Heart left ventricle (tissue), 16 donors: ENCODE results near the gene BCAR3. TPM values are rescaled to one million over a fixed set of nuclear protein-coding genes. Genes with fewer than 3 reads are reported as not detected.

ENCODE experiments used
- ATAC-seq, 4 donors: fragments of 200-7000 bp; cut with Tn5 transposase; one replicate each; pipeline ENCODE4 v1.9.1; 2020 to 2022; ENCODE audit warnings: moderate library complexity in 4 of 4, mild to moderate bottlenecking in 3 of 4, moderate number of reproducible peaks in 1 of 4
- DNase-seq, 5 donors: peaks; one replicate each; pipeline ENCODE4 v3.0.0-alpha.2; 2020
- H3K27ac ChIP-seq, 12 donors: fragments of 200-600 bp; sonication (generic) in 4 of 12; one replicate each; pipeline versions ENCODE4 v1.5.0 to v1.8.0; 2016 to 2022; ENCODE audit warnings: mild to moderate bottlenecking in 2 of 12
- H3K27me3 ChIP-seq, 9 donors: fragments of 200-600 bp; sonication (generic) in 2 of 9; one replicate each; pipeline versions ENCODE4 v1.5.1 to v1.8.0; 2016 to 2022; ENCODE audit warnings: mild to moderate bottlenecking in 3 of 9
- H3K36me3 ChIP-seq, 9 donors: fragments of 200-600 bp; sonication (generic) in 2 of 9; one replicate each; pipeline versions ENCODE4 v1.5.0 to v1.8.0; 2018 to 2022; ENCODE audit warnings: mild to moderate bottlenecking in 2 of 9
- H3K4me1 ChIP-seq, 12 donors: fragments of 200-600 bp; sonication (generic) in 4 of 12; one replicate each; pipeline versions ENCODE4 v1.5.0 to v1.8.0; 2016 to 2022; ENCODE audit warnings: mild to moderate bottlenecking in 3 of 12
- H3K4me3 ChIP-seq, 12 donors: fragments of 200-600 bp; sonication (generic) in 4 of 12; one replicate each; pipeline versions ENCODE4 v1.5.0 to v1.8.0; 2017 to 2022; ENCODE audit warnings: mild to moderate bottlenecking in 9 of 12, moderate library complexity in 4 of 12
- H3K9me3 ChIP-seq, 12 donors: fragments of 200-600 bp; sonication (generic) in 4 of 12; one replicate each; pipeline versions ENCODE4 v1.5.0 to v1.8.0; 2016 to 2022; ENCODE audit warnings: mild to moderate bottlenecking in 1 of 12
- POLR2A ChIP-seq, 2 donors: fragments of 450-650 bp; IDR thresholded peaks; one replicate each; pipeline ENCODE4 v1.6.1; 2017; ENCODE audit warnings: antibody characterized with exemption in 2 of 2, mild to moderate bottlenecking in 2 of 2, moderate library complexity in 2 of 2
- WGBS, 4 donors: extraction: QIAGEN DNeasy Blood & Tissue Kit in 2 of 4; methylation state at CpG; one replicate each; pipeline versions ENCODE4 v1.1.5 to v1.1.7; 2013 to 2018; 5-methylcytosine and 5-hydroxymethylcytosine counted together
- intact Hi-C, 10 donors: fragments of 100-400 bp; cut with DNase I; formaldehyde crosslinking; loops; one replicate each; pipeline versions ENCODE4 v1.11.1 to v1.14.2; 2022
- polyA plus RNA-seq, 2 donors: library from polyadenylated mRNA; stranded (reverse); fragments of 200-250 nt; gene quantifications; one replicate each; pipeline ENCODE4 v1.2.3, GENCODE V29; 2013
- total RNA-seq, 9 donors: library from RNA; depleted of rRNA in 2 of 9; stranded (reverse); fragments of >200 nt in 2 of 9; fragmentation: NEBNext Ultra II Directional in 3 of 9; extraction: Animal tissue kit (Norgen Biotek cat#: 25700) in 3 of 9; gene quantifications; one replicate each; pipeline versions ENCODE4 v1.1.0 to v1.2.4, GENCODE V29; 2016 to 2023
- TF ChIP-seq, protein P1 (sequence below), 12 donors: fragments of 200-600 bp; sonication (generic) in 4 of 12; IDR thresholded peaks; one replicate each; pipeline versions ENCODE4 v1.5.0 to v1.8.0; 2018 to 2022; ENCODE audit warnings: antibody characterized with exemption in 12 of 12, mild to moderate bottlenecking in 5 of 12
- donor health status: ischemic (EF 13 %, LVEDD 7.1; RV severe dilation, severe dysfunction).
- donor health status: healthy with polysubstance abuse.
- donor health status: DM: no; HTN: yes; CAD: no.
- donor health status: DM: no; HTN: no; CAD: no.
- donor health status: ischemic (EF 25% LVEDD 6.9; RV normal size, moderate dysfunction).
- donor health status: ischemic (EF 25% LVEDD 5.7; RV mildly dilated, moderate dysfunction).
- donor health status: healthy.
- donor health status: DM: yes; HTN: yes; CAD: no.
- donor health status: ischemic (EF 35%, LVEDD 5.7; RV mildly dilated, moderate dysfunction).
- donor health status: nonischemic (EF 11% LVEDD 7.7; RV severe dilation, severe dysfunction).
- donor health status: DM: yes; HTN: yes; CAD: no.
- donor health status: PGD.
- donor health status: ischemic (EF 29% LVEDD 5.4; RV normal size, mild dysfunction).
- donor health status: nonischemic (EF 23%, LVEDD 6.1; RV moderate dilation, normal function).

Gene BCAR3
- total and polyA plus RNA-seq, 11 donors, result 6.4 to 25.0 (median 12.9) TPM

DNA sequence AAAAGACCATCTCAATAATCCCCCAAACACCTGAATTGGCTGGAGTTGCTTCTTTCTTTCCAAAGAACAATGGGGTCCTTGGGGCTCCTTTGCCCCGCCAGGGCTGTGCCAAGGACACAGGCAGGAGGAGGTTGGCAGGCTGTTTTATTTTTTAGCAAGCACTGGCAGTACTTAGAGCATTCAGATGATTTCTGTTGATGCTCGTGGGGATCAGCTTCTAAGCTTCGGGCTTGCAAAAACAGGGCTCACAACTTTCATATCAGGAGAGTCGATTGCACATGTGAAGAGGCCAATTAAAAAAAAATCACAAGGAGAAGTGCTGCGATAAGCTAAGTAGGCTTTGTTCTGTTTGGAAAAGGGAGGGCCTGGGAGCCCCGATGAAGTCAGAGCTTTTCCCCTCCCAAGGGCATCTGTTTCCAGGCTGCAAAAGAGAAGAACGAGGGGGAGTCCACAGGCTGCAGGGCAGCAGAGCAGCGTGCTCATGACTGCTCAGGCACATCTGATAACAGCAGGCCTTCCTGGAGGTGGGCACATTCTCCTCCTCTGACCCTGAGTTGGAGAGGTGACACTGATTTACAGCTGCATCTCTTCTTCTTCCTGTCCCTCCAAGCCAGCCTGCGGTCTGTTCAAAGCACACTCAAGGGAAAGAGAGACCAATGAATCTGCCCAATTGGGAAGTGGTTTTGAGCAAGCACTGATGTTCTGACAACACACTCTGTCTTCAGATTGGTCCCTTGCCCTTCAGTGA is 27.3 kb upstream of the BCAR3 start:
- DNase-seq (peak in 4 of 5 donors; percentile 44 to 62 (median 55)), ATAC-seq (peak; percentile 87 to 95 (median 89))
- H3K27me3 ChIP-seq, result no peaks in the 10 kb centered on the region
- H3K4me3 ChIP-seq, result no peak overlapping the region
- H3K36me3 ChIP-seq, result no peaks in the 10 kb centered on the region
- H3K4me1 ChIP-seq, result peaks cover 0 to 43% (median 22%) of the 10 kb centered on the region in 12 donors
- intact Hi-C loops, result no loop called here
- H3K27ac ChIP-seq, result peak overlapping the region in 11 of 12 donors; percentile 8 to 63 (median 43)
- H3K9me3 ChIP-seq, result no peaks in the 10 kb centered on the region
- 4 to 9% (median 6%) methylated on average over 9 of the region's 9 CpGs for WGBS, 4 donors
- TF ChIP-seq POLR2A (IDR thresholded peaks at IDR 0.05), result no peak
- TF ChIP-seq, protein P1, sequence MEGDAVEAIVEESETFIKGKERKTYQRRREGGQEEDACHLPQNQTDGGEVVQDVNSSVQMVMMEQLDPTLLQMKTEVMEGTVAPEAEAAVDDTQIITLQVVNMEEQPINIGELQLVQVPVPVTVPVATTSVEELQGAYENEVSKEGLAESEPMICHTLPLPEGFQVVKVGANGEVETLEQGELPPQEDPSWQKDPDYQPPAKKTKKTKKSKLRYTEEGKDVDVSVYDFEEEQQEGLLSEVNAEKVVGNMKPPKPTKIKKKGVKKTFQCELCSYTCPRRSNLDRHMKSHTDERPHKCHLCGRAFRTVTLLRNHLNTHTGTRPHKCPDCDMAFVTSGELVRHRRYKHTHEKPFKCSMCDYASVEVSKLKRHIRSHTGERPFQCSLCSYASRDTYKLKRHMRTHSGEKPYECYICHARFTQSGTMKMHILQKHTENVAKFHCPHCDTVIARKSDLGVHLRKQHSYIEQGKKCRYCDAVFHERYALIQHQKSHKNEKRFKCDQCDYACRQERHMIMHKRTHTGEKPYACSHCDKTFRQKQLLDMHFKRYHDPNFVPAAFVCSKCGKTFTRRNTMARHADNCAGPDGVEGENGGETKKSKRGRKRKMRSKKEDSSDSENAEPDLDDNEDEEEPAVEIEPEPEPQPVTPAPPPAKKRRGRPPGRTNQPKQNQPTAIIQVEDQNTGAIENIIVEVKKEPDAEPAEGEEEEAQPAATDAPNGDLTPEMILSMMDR (IDR thresholded peaks at IDR 0.05), result no peak

DNA sequence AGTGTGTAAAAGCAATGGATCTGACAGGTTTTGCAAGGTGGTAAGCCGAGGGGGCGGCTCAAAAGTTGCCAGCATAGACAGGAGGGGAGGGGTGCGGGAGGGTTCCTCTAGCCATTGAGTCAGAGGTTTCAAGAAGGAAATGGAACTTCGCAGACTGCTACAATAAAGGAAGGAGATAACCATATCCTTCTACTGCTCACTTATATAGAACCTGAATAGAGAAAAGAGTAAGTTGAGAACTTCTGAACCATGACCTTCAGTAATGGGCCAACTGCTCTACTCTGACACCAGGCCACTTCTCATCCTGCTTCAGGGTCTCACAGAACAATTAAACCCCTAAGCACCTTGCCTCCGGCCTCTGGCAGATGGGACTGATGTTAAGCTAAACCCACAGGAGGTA is 26.3 kb upstream of the BCAR3 start:
- Histone ChIP-seq H3K27ac (peak overlapping the region in 6 of 12 donors; percentile 8 to 58 (median 38)), H3K27me3 (no peaks in the 10 kb centered on the region), H3K9me3 (no peaks in the 10 kb centered on the region), H3K4me1 (peaks cover 0 to 53% (median 29%) of the 10 kb centered on the region in 12 donors), H3K36me3 (no peaks in the 10 kb centered on the region), H3K4me3 (no peak overlapping the region)
- 89 to 90% (median 90%) methylated on average over 5 of the region's 5 CpGs for WGBS, 4 donors
- TF ChIP-seq, protein P1 (IDR thresholded peaks at IDR 0.05), result no peak
- no peak for TF ChIP-seq POLR2A (IDR thresholded peaks at IDR 0.05)
- DNase-seq, result no peak
- intact Hi-C loops, result no loop called here
- ATAC-seq, result no peak

DNA sequence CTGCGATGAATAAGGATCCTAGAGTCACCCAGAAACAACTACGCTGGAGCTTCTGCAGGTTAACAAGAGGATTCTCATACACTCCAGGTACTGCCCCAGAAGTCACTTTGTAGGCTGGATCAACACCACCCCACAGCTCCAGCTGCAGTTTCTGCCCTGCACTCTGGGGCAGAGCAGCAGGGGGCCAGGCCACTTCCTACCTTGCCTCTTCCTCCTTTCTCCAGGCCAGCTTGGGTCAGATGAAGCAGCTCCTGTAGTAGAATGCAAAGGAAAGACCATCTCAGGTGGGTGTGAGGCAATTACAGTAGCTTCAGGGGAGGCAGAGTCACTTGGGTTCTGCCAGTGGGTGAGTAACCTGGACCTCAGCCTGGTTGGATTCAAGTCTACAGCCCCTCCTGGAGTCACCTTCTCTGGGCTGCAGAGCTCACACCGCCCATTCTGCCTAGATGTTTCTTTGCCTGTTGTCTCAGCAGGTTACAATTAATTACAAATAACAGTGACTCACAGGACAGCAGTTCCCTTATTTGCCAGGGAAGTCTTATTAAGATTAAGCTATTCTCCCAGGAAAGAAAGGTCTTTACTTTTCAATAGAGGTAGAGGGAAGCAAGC is 24.4 kb upstream of the BCAR3 start:
- TF ChIP-seq, protein P1 (IDR thresholded peaks at IDR 0.05), result no peak
- no peak for TF ChIP-seq POLR2A (IDR thresholded peaks at IDR 0.05)
- DNase-seq (no peak), ATAC-seq (no peak)
- Histone ChIP-seq H3K4me3 (no peak overlapping the region), H3K4me1 (peaks cover 0 to 65% (median 44%) of the 10 kb centered on the region in 12 donors), H3K27me3 (no peaks in the 10 kb centered on the region), H3K36me3 (no peaks in the 10 kb centered on the region), H3K9me3 (no peaks in the 10 kb centered on the region), H3K27ac (no peak overlapping the region)
- intact Hi-C loops, result no loop called here
- WGBS, 4 donors, result 88 to 98% (median 96%) methylated on average over 3 of the region's 3 CpGs

DNA sequence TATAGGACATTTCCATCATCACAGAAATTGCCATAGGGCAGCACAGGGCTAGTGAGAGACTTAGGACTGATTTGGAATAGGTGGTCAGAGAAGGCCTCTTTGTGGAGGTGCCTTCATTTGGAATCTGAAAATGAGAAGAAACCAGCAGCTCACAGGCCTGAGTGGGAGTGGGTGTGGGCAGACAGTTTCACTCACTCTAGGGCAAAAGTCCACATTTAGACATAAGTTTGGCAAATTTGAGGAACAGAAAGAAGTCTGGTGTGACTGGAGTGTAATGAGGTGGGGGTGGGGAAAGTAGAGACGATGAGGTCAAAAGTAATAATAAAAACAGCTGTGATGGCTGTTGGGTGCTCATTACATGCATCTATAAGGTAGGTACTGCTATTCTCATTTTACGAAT is 22.4 kb upstream of the BCAR3 start:
- Histone ChIP-seq H3K4me1 (peaks cover 0 to 57% (median 34%) of the 10 kb centered on the region in 12 donors), H3K4me3 (no peak overlapping the region), H3K9me3 (no peaks in the 10 kb centered on the region), H3K27ac (peak overlapping the region in 1 of 12 donors; percentile 24), H3K27me3 (no peaks in the 10 kb centered on the region), H3K36me3 (no peaks in the 10 kb centered on the region)
- no peak for TF ChIP-seq POLR2A (IDR thresholded peaks at IDR 0.05)
- TF ChIP-seq, protein P1 (IDR thresholded peaks at IDR 0.05), result no peak
- ATAC-seq (no peak), DNase-seq (no peak)
- 74 to 86% (median 80%) methylated on average over 2 of the region's 2 CpGs for WGBS, 4 donors
- intact Hi-C loops, result no loop called here
